ENCODE results near the gene ARID5B. TPM values are rescaled to one million over a fixed set of nuclear protein-coding genes. Genes with fewer than 3 reads are reported as not detected.

Gene ARID5B
- polyA plus RNA-seq, 1 of the 3 experiments (the other 2 are of a cell fraction): 10.9 TPM

GRCh38 chr10:62010366-62010765, 108.9 kb downstream of the ARID5B start:
- 88% methylated on average over 5 of the region's 5 CpGs for WGBS (ENCODE audit: low lambda C conversion rate)

More at GRCh38 chr10:62010366-62010765, 108.9 kb downstream of the ARID5B start:
- Histone ChIP-seq H3F3A (replicated peaks; ENCODE audit: insufficient read depth) (no peaks in the 10 kb centered on the region), H4K20me1 (ENCODE audit: insufficient read depth) (no peaks in the 10 kb centered on the region), H3K9me2 (no peaks in the 10 kb centered on the region), H3K4me1 (ENCODE audit: control insufficient read depth in 1 of 2, insufficient read depth in 2 of 2, low read depth in 1 of 2, low read length in 1 of 2) (peaks cover 3 to 5% of the 10 kb centered on the region in 2 experiments; a peak in 3 of 4 replicates), H3K36me3 (replicated peaks in 1 of 2; ENCODE audit: control insufficient read depth in 1 of 2, insufficient read depth in 2 of 2, low read length in 1 of 2) (peaks cover 8 to 18% of the 10 kb centered on the region in 2 experiments), H2AFZ (ENCODE audit: low read depth) (no peak overlapping the region), H3K4me2 (no peak overlapping the region), H3K79me2 (ENCODE audit: insufficient read depth) (peaks cover 19% of the 10 kb centered on the region), H3K4me3 (ENCODE audit: low read depth in 2 of 2, low read length in 1 of 2) (no peak overlapping the region), H3K9me3 (no peaks in the 10 kb centered on the region), H3K9ac (no peak overlapping the region), H3K27me3 (ENCODE audit: insufficient read depth) (no peaks in the 10 kb centered on the region), H3K27ac (ENCODE audit: low read depth in 2 of 2, low read length in 1 of 2) (no peak overlapping the region)
- ChIA-PET POLR2A (no interaction called here), CTCF (interaction anchor here (0.9 to 1.2 kb wide), 3 partner anchors 9 to 235 kb away, joined by 3 read pairs; no protein-coding TSS in a partner anchor)
- no peak for TF ChIP-seq POLR2AphosphoS5 (IDR thresholded peaks at IDR 0.05; ENCODE audit: low read depth, low read length)
- TF ChIP-seq NFIC (IDR thresholded peaks at IDR 0.05; ENCODE audit: borderline replicate concordance): no peak
- no peak for TF ChIP-seq USF2 (IDR thresholded peaks at IDR 0.05; ENCODE audit: borderline replicate concordance, low read depth, low read length)
- TF ChIP-seq IRF3 (IDR thresholded peaks at IDR 0.05; ENCODE audit: low read depth, low read length): no peak
- TF ChIP-seq RAD21 (IDR thresholded peaks at IDR 0.05; ENCODE audit: low read length): no peak
- TF ChIP-seq GATA2 (CRISPR knock-in tag; IDR thresholded peaks at IDR 0.05): no peak
- TF ChIP-seq GABPA (IDR thresholded peaks at IDR 0.05; ENCODE audit: low read depth): no peak
- no peak for TF ChIP-seq FOXJ3 (CRISPR knock-in tag; IDR thresholded peaks at IDR 0.05)
- no peak for TF ChIP-seq JUND (IDR thresholded peaks at IDR 0.05)
- TF ChIP-seq USF1 (IDR thresholded peaks at IDR 0.05; ENCODE audit: borderline replicate concordance, low read depth): no peak
- TF ChIP-seq SMC3 (IDR thresholded peaks at IDR 0.05; ENCODE audit: low read depth, low read length): no peak
- TF ChIP-seq MXI1 (IDR thresholded peaks at IDR 0.05; ENCODE audit: low read depth, low read length): no peak
- TF ChIP-seq YY1 (IDR thresholded peaks at IDR 0.05; ENCODE audit: low read depth): no peak
- TF ChIP-seq RXRA (IDR thresholded peaks at IDR 0.05; ENCODE audit: borderline replicate concordance, low read depth): no peak
- no peak for TF ChIP-seq PBX3 (IDR thresholded peaks at IDR 0.05)
- no peak for TF ChIP-seq CTCF (IDR thresholded peaks at IDR 0.05)
- TF ChIP-seq NRF1 (IDR thresholded peaks at IDR 0.05; ENCODE audit: low read depth, low read length): no peak
- TF ChIP-seq TEAD4 (IDR thresholded peaks at IDR 0.05; ENCODE audit: borderline replicate concordance, insufficient read depth): no peak
- TF ChIP-seq EZH2phosphoT487 (IDR thresholded peaks at IDR 0.05; ENCODE audit: borderline replicate concordance, low read depth): no peak
- no peak for TF ChIP-seq RFX5 (IDR thresholded peaks at IDR 0.05; ENCODE audit: low read length)
- DNase-seq: no peak
